ENCODE measurements around the gene TM4SF5. TPM values are rescaled to one million over a fixed set of nuclear protein-coding genes. Genes with fewer than 3 reads are reported as not detected.
A peak's percentile ranks its signal among the peaks of the same experiment; 100 is the strongest.
"Not testable (repeated sequence)": the region's sequence is repeated elsewhere in the genome, so short reads cannot be mapped to it uniquely, and the experiment has no call there.

Gene TM4SF5
- total RNA-seq, 1 donor from 2014 or later: not detected

GRCh38 chr17:4827399-4827798, 55.7 kb downstream of the TM4SF5 start:
- ChIA-PET CTCF (no interaction called here), POLR2A (no interaction called here)
- Mint-ChIP-seq H3K4me3 (no peak overlapping the region), H3K27me3 (no peaks in the 10 kb centered on the region), H3K9me3 (no peaks in the 10 kb centered on the region), H3K36me3 (ENCODE audit: low read depth) (peaks cover 2% of the 10 kb centered on the region), H3K4me1 (no peaks in the 10 kb centered on the region), H3K27ac (no peak overlapping the region)
- ATAC-seq (ENCODE audit: low read depth) (no peak), DNase-seq (no peak)
- intact Hi-C loops (cut with micrococcal nuclease): no loop called here
- TF ChIP-seq CTCF (IDR thresholded peaks at IDR 0.05): no peak

- Mint-ChIP-seq H3K27ac (peak overlapping the region; percentile 96), H3K4me3 (peak overlapping the region; percentile 94), H3K4me1 (peaks cover 28% of the 10 kb centered on the region)
- POLR2A ChIA-PET: interaction anchor here (0.5 to 1.9 kb wide), 6 partner anchors 12 to 101 kb away, joined by 3 to 7 read pairs (median 3); partner anchors contain the start of gene PLD2
- CTCF ChIA-PET: interaction anchor here (1.2 kb wide), 1 partner anchor 29 kb away, joined by 3 read pairs; no protein-coding TSS in a partner anchor
- intact Hi-C loops (cut with micrococcal nuclease): loop anchor here (1.0 kb wide), 5 partner anchors 37 to 690 kb away; partner anchors contain the start of genes ARRB2, CYB5D2, MED11 and PSMB6
- ATAC-seq (ENCODE audit: low read depth): peak; percentile 10
- not testable (repeated sequence) for H3K9me3 Mint-ChIP-seq; H3K36me3 Mint-ChIP-seq (ENCODE audit: low read depth); H3K27me3 Mint-ChIP-seq; DNase-seq
These were observed 61.1 kb downstream of the TM4SF5 start for GRCh38 chr17:4832829-4833177.

Other genes with a start within 250 kb of the TM4SF5 start
- gene MYBBP1A, start 216.5 kb upstream of the TM4SF5 start, total RNA-seq: 90.3 and 108 TPM in 2 replicates
- gene GGT6, start 211.3 kb upstream of the TM4SF5 start, total RNA-seq: not detected in 2 replicates
- gene SMTNL2, start 187.4 kb upstream of the TM4SF5 start, total RNA-seq: not detected in 2 replicates
- not detected in 2 replicates for gene ALOX15, start 130.2 kb upstream of the TM4SF5 start, total RNA-seq
- gene PELP1, start 67.7 kb upstream of the TM4SF5 start, total RNA-seq: 71.7 and 79.4 TPM in 2 replicates
- 45.1 and 52.0 TPM in 2 replicates for gene ARRB2, start 61.3 kb upstream of the TM4SF5 start, total RNA-seq
- gene MED11, start 40.5 kb upstream of the TM4SF5 start, total RNA-seq: 22.9 and 23.6 TPM in 2 replicates
- gene ZMYND15, start 32.1 kb upstream of the TM4SF5 start, total RNA-seq: 0.15 and 0.31 TPM in 2 replicates
- gene CXCL16, start 32.0 kb upstream of the TM4SF5 start, total RNA-seq: 3.0 and 3.5 TPM in 2 replicates
- gene VMO1, start 14.5 kb downstream of the TM4SF5 start, total RNA-seq: not detected in 2 replicates
- gene GLTPD2, start 17.1 kb downstream of the TM4SF5 start, total RNA-seq: not detected in 2 replicates
- 110 and 123 TPM in 2 replicates for gene PSMB6, start 24.3 kb downstream of the TM4SF5 start, total RNA-seq
- gene PLD2, start 35.3 kb downstream of the TM4SF5 start, total RNA-seq: 49.9 and 54.3 TPM in 2 replicates
- gene MINK1, start 61.5 kb downstream of the TM4SF5 start, total RNA-seq: 61.3 and 65.3 TPM in 2 replicates
- gene C17orf107, start 127.7 kb downstream of the TM4SF5 start, total RNA-seq: 1.6 and 1.8 TPM in 2 replicates
- 0.38 and 0.66 TPM in 2 replicates for gene CHRNE, start 131.2 kb downstream of the TM4SF5 start, total RNA-seq
- gene GP1BA, start 160.4 kb downstream of the TM4SF5 start, total RNA-seq: not detected in 2 replicates
- 35.3 and 35.8 TPM in 2 replicates for gene SLC25A11, start 168.2 kb downstream of the TM4SF5 start, total RNA-seq
- gene RNF167, start 168.4 kb downstream of the TM4SF5 start, total RNA-seq: 93.3 and 108 TPM in 2 replicates
- gene PFN1, start 176.6 kb downstream of the TM4SF5 start, total RNA-seq: 1,071 and 1,072 TPM in 2 replicates
- gene ENO3, start 179.2 kb downstream of the TM4SF5 start, total RNA-seq: 26.3 and 29.5 TPM in 2 replicates
- gene SPAG7, start 195.9 kb downstream of the TM4SF5 start, total RNA-seq: 63.8 and 64.2 TPM in 2 replicates
- gene CAMTA2, start 215.8 kb downstream of the TM4SF5 start, total RNA-seq: 45.9 and 57.9 TPM in 2 replicates
- 0.17 and 0.44 TPM in 2 replicates for gene INCA1, start 225.6 kb downstream of the TM4SF5 start, total RNA-seq
- 62.6 and 63.8 TPM in 2 replicates for gene KIF1C, start 226.1 kb downstream of the TM4SF5 start, total RNA-seq